Caco-2 (cell line): ENCODE measurements around the gene MYORG. TPM values are rescaled to one million over a fixed set of nuclear protein-coding genes. Genes with fewer than 3 reads are reported as not detected.

Source experiments
- BruUV-seq: library from RNA; stranded (reverse); fragments of 400-500 nt; replicated peaks from 2 replicates; lab custom pipeline; 2021; lab: Mats Ljungman, UMichigan
- CTCF ChIA-PET: fragments of 300-600 bp; sonication (Branson Sonifier 250); formaldehyde crosslinking; loops from one replicate; lab custom pipeline; 2022; ENCODE audit warnings: antibody characterized with exemption; lab: Charles Lee
- POLR2A ChIA-PET: fragments of 300-600 bp; sonication (Branson Sonifier 250); formaldehyde crosslinking; loops from one replicate; lab custom pipeline; 2022; ENCODE audit warnings: antibody characterized with exemption; lab: Charles Lee
- DNase-seq, 2 experiments: peaks; one replicate each; pipeline versions ENCODE4 v3.0.0 to v3.0.0-alpha.2; 2020 to 2022
- H3K27me3 ChIP-seq: replicated peaks from 2 replicates; pipeline ENCODE4 v1.6.0; 2011; ENCODE audit warnings: low read length; ENCODE audit not compliant: control insufficient read depth, insufficient read depth
- H3K36me3 ChIP-seq: 2 replicates; pipeline ENCODE4 v1.5.1; 2011; ENCODE audit warnings: low read length; ENCODE audit not compliant: control insufficient read depth, insufficient read depth
- H3K4me1 ChIP-seq: fragments of 250-450 bp; sonication (Bioruptor Pico); 2 replicates; pipeline ENCODE4 v1.5.1; 2020; ENCODE audit warnings: mild to moderate bottlenecking
- H3K4me3 ChIP-seq: 2 replicates; pipeline ENCODE4 v1.5.1; 2011; ENCODE audit warnings: low read depth, mild to moderate bottlenecking, control low read depth, low read length
- H3K9me3 ChIP-seq: fragments of 250-450 bp; sonication (Bioruptor Pico); 2 replicates; pipeline ENCODE4 v1.5.1; 2020; ENCODE audit warnings: mild to moderate bottlenecking, moderate library complexity
- H3K27ac Mint-ChIP-seq: one replicate; pipeline ENCODE4 v1.8.0; 2022; ENCODE audit warnings: mixed read lengths; ENCODE audit not compliant: unreplicated experiment
- H3K27me3 Mint-ChIP-seq: one replicate; pipeline ENCODE4 v1.8.0; 2022; ENCODE audit warnings: mixed read lengths; ENCODE audit not compliant: insufficient read depth, unreplicated experiment
- H3K36me3 Mint-ChIP-seq: one replicate; pipeline ENCODE4 v1.8.0; 2022; ENCODE audit warnings: mild to moderate bottlenecking, mixed read lengths; ENCODE audit not compliant: insufficient read depth, unreplicated experiment
- H3K4me1 Mint-ChIP-seq: one replicate; pipeline ENCODE4 v1.8.0; 2022; ENCODE audit warnings: low read depth, mixed read lengths; ENCODE audit not compliant: unreplicated experiment
- H3K4me3 Mint-ChIP-seq: one replicate; pipeline ENCODE4 v1.8.0; 2022; ENCODE audit warnings: mild to moderate bottlenecking, moderate library complexity, mixed read lengths; ENCODE audit not compliant: unreplicated experiment
- H3K9me3 Mint-ChIP-seq: one replicate; pipeline ENCODE4 v1.8.0; 2022; ENCODE audit warnings: mixed read lengths; ENCODE audit not compliant: unreplicated experiment
- CTCF ChIP-seq, 2 experiments: fragments of 200-600 bp in 1 of 2; IDR thresholded peaks; 1 replicate in 1 of 2; 2 replicates in 1 of 2; pipeline versions ENCODE4 v1.5.1 to v1.8.0; 2011 to 2022; ENCODE audit warnings: antibody characterized with exemption in 1 of 2, control low read depth in 1 of 2, inconsistent platforms in 1 of 2, low read depth in 1 of 2, low read length in 1 of 2, mild to moderate bottlenecking in 1 of 2, moderate library complexity in 1 of 2; ENCODE audit not compliant: insufficient read depth in 1 of 2, severe bottlenecking in 1 of 2, unreplicated experiment in 1 of 2
- intact Hi-C: fragments of 100-400 bp; cut with micrococcal nuclease; formaldehyde crosslinking; loops from one replicate; pipeline ENCODE4 v1.10.0; 2022; ENCODE audit not compliant: unreplicated experiment
- total RNA-seq: library from RNA; stranded (reverse); gene quantifications from 2 replicates; pipeline ENCODE4 v1.2.3, GENCODE V29; 2022

The MYORG gene
- total RNA-seq, 1 experiment from 2014 or later = 37.3 TPM

GRCh38 chr9:34400275-34400674, 23.6 kb upstream of the MYORG start:
- CTCF ChIA-PET = interaction anchor here (0.6 kb wide), 1 partner anchor 150 kb away, joined by 6 read pairs; no protein-coding TSS in a partner anchor
- Mint-ChIP-seq H3K4me1 (no peaks in the 10 kb centered on the region), H3K27me3 (no peaks in the 10 kb centered on the region), H3K9me3 (no peaks in the 10 kb centered on the region), H3K27ac (no peak overlapping the region), H3K4me3 (no peak overlapping the region), H3K36me3 (peaks cover 12% of the 10 kb centered on the region)
- DNase-seq = no peak
- no peaks in the 10 kb centered on the region for H3K9me3 ChIP-seq
- no peak for TF ChIP-seq CTCF (IDR thresholded peaks at IDR 0.05; ENCODE audit: insufficient read depth in 1 of 2, low read depth in 1 of 2, low read length in 1 of 2, severe bottlenecking in 1 of 2, unreplicated experiment in 1 of 2)
- H3K36me3 ChIP-seq = no peaks in the 10 kb centered on the region
- no peaks in the 10 kb centered on the region for H3K27me3 ChIP-seq
- H3K4me3 ChIP-seq = no peak overlapping the region
- intact Hi-C loops = no loop called here
- no peaks in the 10 kb centered on the region for H3K4me1 ChIP-seq
- no TSS peak for BruUV-seq
- POLR2A ChIA-PET = no interaction called here

DNA sequence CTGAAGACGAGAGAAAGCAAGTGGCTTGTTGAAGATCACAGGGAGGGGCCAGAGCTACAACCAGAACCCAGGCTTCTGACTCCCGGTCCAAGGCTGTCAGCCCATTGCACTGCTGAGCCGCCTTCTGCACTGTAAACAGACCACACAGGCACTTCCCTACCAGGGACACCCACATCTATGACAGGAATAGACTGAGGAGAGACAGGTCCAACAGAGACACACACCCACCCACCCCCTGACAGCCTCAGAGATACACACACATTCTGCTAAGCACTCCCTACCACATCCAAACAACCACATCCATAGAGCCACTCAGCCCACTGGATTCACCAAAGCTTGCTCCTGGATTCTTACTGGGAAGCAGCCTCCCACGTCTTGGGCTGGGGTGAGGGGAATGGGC, 23.0 kb upstream of the MYORG start:
- CTCF ChIA-PET = interaction anchor here (0.6 kb wide), 1 partner anchor 150 kb away, joined by 6 read pairs; no protein-coding TSS in a partner anchor

DNA sequence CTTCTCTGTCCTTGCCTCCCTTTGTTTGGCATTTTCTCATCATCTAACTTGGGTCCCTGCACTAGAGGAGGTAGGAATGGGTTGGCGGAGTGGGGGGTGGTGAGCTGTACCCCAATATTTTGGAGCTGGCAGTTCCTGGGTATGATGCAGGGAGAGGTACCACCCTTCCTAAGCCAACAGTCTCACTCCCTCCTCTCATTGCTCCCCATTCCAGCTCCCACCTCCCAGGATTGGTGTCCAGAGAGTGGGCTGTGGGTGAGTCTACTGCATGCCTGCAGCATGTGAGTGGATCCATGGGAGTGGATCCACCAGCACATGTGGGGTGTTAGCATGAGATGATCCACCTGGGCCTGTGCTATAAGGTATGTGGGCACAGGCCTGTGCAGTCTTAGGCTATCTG, 22.2 kb upstream of the MYORG start:
- Histone ChIP-seq H3K36me3 (no peaks in the 10 kb centered on the region), H3K4me1 (no peaks in the 10 kb centered on the region), H3K4me3 (no peak overlapping the region), H3K27me3 (no peaks in the 10 kb centered on the region), H3K9me3 (no peaks in the 10 kb centered on the region)
- ChIA-PET POLR2A (no interaction called here), CTCF (no interaction called here)
- no peak for DNase-seq
- H3K27ac Mint-ChIP-seq = no peak overlapping the region
- H3K4me3 Mint-ChIP-seq = no peak overlapping the region
- BruUV-seq = no TSS peak
- H3K36me3 Mint-ChIP-seq = peaks cover 12% of the 10 kb centered on the region
- H3K27me3 Mint-ChIP-seq = no peaks in the 10 kb centered on the region
- no peaks in the 10 kb centered on the region for H3K9me3 Mint-ChIP-seq
- intact Hi-C loops = no loop called here
- H3K4me1 Mint-ChIP-seq = no peaks in the 10 kb centered on the region
- no peak for TF ChIP-seq CTCF (IDR thresholded peaks at IDR 0.05; ENCODE audit: insufficient read depth in 1 of 2, low read depth in 1 of 2, low read length in 1 of 2, severe bottlenecking in 1 of 2, unreplicated experiment in 1 of 2)

More for the DNA sequence above, 23.0 kb upstream of the MYORG start:
- H3K4me1 Mint-ChIP-seq = no peaks in the 10 kb centered on the region
- no peak for TF ChIP-seq CTCF (IDR thresholded peaks at IDR 0.05; ENCODE audit: insufficient read depth in 1 of 2, low read depth in 1 of 2, low read length in 1 of 2, severe bottlenecking in 1 of 2, unreplicated experiment in 1 of 2)
- POLR2A ChIA-PET = no interaction called here
- H3K36me3 Mint-ChIP-seq = peaks cover 12% of the 10 kb centered on the region
- H3K27me3 Mint-ChIP-seq = no peaks in the 10 kb centered on the region
- no peaks in the 10 kb centered on the region for H3K27me3 ChIP-seq
- no peak overlapping the region for H3K4me3 ChIP-seq
- no peaks in the 10 kb centered on the region for H3K36me3 ChIP-seq
- BruUV-seq = no TSS peak
- no peak for DNase-seq
- no peaks in the 10 kb centered on the region for H3K9me3 Mint-ChIP-seq
- H3K27ac Mint-ChIP-seq = no peak overlapping the region
- no peaks in the 10 kb centered on the region for H3K9me3 ChIP-seq
- H3K4me3 Mint-ChIP-seq = no peak overlapping the region
- no peaks in the 10 kb centered on the region for H3K4me1 ChIP-seq
- intact Hi-C loops = no loop called here
